Endodermal cell (in vitro differentiated cells): Measurements from ENCODE around the gene BRMS1. TPM values are rescaled to one million over a fixed set of nuclear protein-coding genes. Genes with fewer than 3 reads are reported as not detected.

Source experiments
- DNase-seq: peaks from one replicate; pipeline ENCODE4 v3.0.0-alpha.2; 2017
- H3K27ac ChIP-seq: 2 replicates; pipeline ENCODE4 v1.5.1; 2013; ENCODE audit warnings: mild to moderate bottlenecking, low read depth, low read length, moderate library complexity
- H3K27me3 ChIP-seq: 2 replicates; pipeline ENCODE4 v1.6.1; 2013; ENCODE audit warnings: mild to moderate bottlenecking, low read length, moderate library complexity; ENCODE audit not compliant: insufficient read depth, control insufficient read depth, poor library complexity, severe bottlenecking
- H3K36me3 ChIP-seq: 2 replicates; pipeline ENCODE4 v1.7.0; 2013; ENCODE audit warnings: mild to moderate bottlenecking, low read length, moderate library complexity; ENCODE audit not compliant: control insufficient read depth, insufficient read depth
- H3K4me1 ChIP-seq: one replicate; pipeline ENCODE4 v1.7.0; 2013; ENCODE audit warnings: low read length; ENCODE audit not compliant: control insufficient read depth, insufficient read depth
- H3K4me3 ChIP-seq: 2 replicates; pipeline ENCODE4 v1.5.1; 2013; ENCODE audit warnings: mild to moderate bottlenecking, low read length, moderate library complexity
- H3K9ac ChIP-seq: 2 replicates; pipeline ENCODE4 v1.6.1; 2013; ENCODE audit warnings: mild to moderate bottlenecking, low read length, moderate library complexity; ENCODE audit not compliant: poor library complexity, severe bottlenecking; ENCODE audit errors: extremely low read depth
- H3K9me3 ChIP-seq: 2 replicates; pipeline ENCODE4 v1.6.1; 2013; ENCODE audit warnings: mild to moderate bottlenecking, low read length, moderate library complexity; ENCODE audit not compliant: control insufficient read depth
- H3K27ac Mint-ChIP-seq: 2 replicates; pipeline ENCODE4 v1.8.0; 2020; ENCODE audit warnings: mixed read lengths
- H3K27me3 Mint-ChIP-seq: 2 replicates; pipeline ENCODE4 v1.8.0; 2021; ENCODE audit warnings: mild to moderate bottlenecking, mixed read lengths; ENCODE audit not compliant: insufficient read depth
- H3K36me3 Mint-ChIP-seq: 2 replicates; pipeline ENCODE4 v1.8.0; 2020; ENCODE audit warnings: low read depth, mixed read lengths
- H3K4me1 Mint-ChIP-seq: 2 replicates; pipeline ENCODE4 v1.8.0; 2020; ENCODE audit warnings: mixed read lengths
- H3K4me3 Mint-ChIP-seq: 2 replicates; pipeline ENCODE4 v1.8.0; 2020; ENCODE audit warnings: mild to moderate bottlenecking, moderate library complexity, mixed read lengths
- H3K9me3 Mint-ChIP-seq: 2 replicates; pipeline ENCODE4 v1.8.0; 2020; ENCODE audit warnings: mild to moderate bottlenecking, mixed read lengths
- CTCF ChIP-seq: fragments of 200-600 bp; sonication (generic); conservative IDR thresholded peaks from 2 replicates; pipeline ENCODE4 v1.5.0; 2021; ENCODE audit warnings: antibody characterized with exemption, mild to moderate bottlenecking
- WGBS, 2 experiments: methylation state at CpG; one replicate each; pipeline versions ENCODE4 v1.1.5 to v1.1.7; 2013; ENCODE audit warnings: missing lambda C conversion rate in 2 of 2, mixed read lengths in 1 of 2; ENCODE audit not compliant: insufficient coverage in 1 of 2, insufficient read length in 1 of 2; 5-methylcytosine and 5-hydroxymethylcytosine counted together
- total RNA-seq, 2 donors: library from RNA; stranded (reverse); fragmentation: NEBNext Ultra II Directional in 1 of 2; extraction: Animal tissue kit (Norgen Biotek cat#: 25700) in 1 of 2; gene quantifications; 2 replicates in 1 of 2; 3 replicates in 1 of 2; pipeline ENCODE4 v1.2.1, GENCODE V29; 2021

BRMS1 gene
- total RNA-seq, 2 donors from 2014 or later, result 38.7 to 40.3 TPM

GRCh38 chr11:66310324-66310723 lies 34.6 kb downstream of the BRMS1 start:
- WGBS, 2 experiments, result 92 to 94% methylated on average over 7 to 8 of the region's 8 CpGs
- peaks cover 3% of the 10 kb centered on the region for H3K4me1 ChIP-seq
- H3K36me3 ChIP-seq, result no peaks in the 10 kb centered on the region
- Mint-ChIP-seq H3K36me3 (no peaks in the 10 kb centered on the region), H3K9me3 (no peaks in the 10 kb centered on the region), H3K27me3 (peaks cover 28% of the 10 kb centered on the region), H3K4me3 (no peak overlapping the region), H3K27ac (no peak overlapping the region), H3K4me1 (peaks cover 5% of the 10 kb centered on the region)
- H3K4me3 ChIP-seq, result no peak overlapping the region
- H3K9ac ChIP-seq, result no peak overlapping the region
- DNase-seq, result peak; percentile 39
- no peak for TF ChIP-seq CTCF
- no peak overlapping the region for H3K27ac ChIP-seq
- no peaks in the 10 kb centered on the region for H3K27me3 ChIP-seq
- H3K9me3 ChIP-seq, result no peaks in the 10 kb centered on the region

- Mint-ChIP-seq H3K27me3 (peaks cover 25% of the 10 kb centered on the region), H3K4me1 (peaks cover 5% of the 10 kb centered on the region), H3K36me3 (no peaks in the 10 kb centered on the region), H3K9me3 (no peaks in the 10 kb centered on the region), H3K4me3 (no peak overlapping the region), H3K27ac (no peak overlapping the region)
- no peaks in the 10 kb centered on the region for H3K36me3 ChIP-seq
- no peak for TF ChIP-seq CTCF
- H3K4me1 ChIP-seq, result peaks cover 3% of the 10 kb centered on the region
- 90 to 93% methylated on average over 3 of the region's 3 CpGs for WGBS, 2 experiments
- no peak overlapping the region for H3K9ac ChIP-seq
- no peak overlapping the region for H3K27ac ChIP-seq
- H3K4me3 ChIP-seq, result no peak overlapping the region
- H3K27me3 ChIP-seq, result no peaks in the 10 kb centered on the region
- no peaks in the 10 kb centered on the region for H3K9me3 ChIP-seq
- no peak for DNase-seq
Measured at GRCh38 chr11:66309475-66309874, 35.4 kb downstream of the BRMS1 start.

- no peaks in the 10 kb centered on the region for H3K9me3 Mint-ChIP-seq
- 84 to 96% methylated on average over 12 of the region's 12 CpGs for WGBS, 2 experiments
- TF ChIP-seq CTCF, result no peak
- peaks cover 19% of the 10 kb centered on the region for H3K27me3 Mint-ChIP-seq
- Histone ChIP-seq H3K9ac (no peak overlapping the region), H3K4me1 (no peaks in the 10 kb centered on the region), H3K4me3 (no peak overlapping the region), H3K27ac (no peak overlapping the region), H3K36me3 (no peaks in the 10 kb centered on the region), H3K9me3 (no peaks in the 10 kb centered on the region), H3K27me3 (no peaks in the 10 kb centered on the region)
- peaks cover under 1% of the 10 kb centered on the region for H3K4me1 Mint-ChIP-seq
- H3K27ac Mint-ChIP-seq, result no peak overlapping the region
- DNase-seq, result peak; percentile 48
- no peak overlapping the region for H3K4me3 Mint-ChIP-seq
- H3K36me3 Mint-ChIP-seq, result no peaks in the 10 kb centered on the region
Measured at GRCh38 chr11:66302656-66303055, 42.2 kb downstream of the BRMS1 start.
